Measurements from ENCODE around the gene VWA8. TPM values are rescaled to one million over a fixed set of nuclear protein-coding genes. Genes with fewer than 3 reads are reported as not detected.

VWA8 gene
- total and polyA plus RNA-seq, 2 experiments from 2014 or later = 6.3 to 24.6 TPM

GRCh38 chr13:41713405-41713804 is 247.5 kb downstream of the VWA8 start:
- no peaks in the 10 kb centered on the region for H4K20me1 ChIP-seq (replicated peaks; ENCODE audit: insufficient read depth)
- H3K27ac ChIP-seq (ENCODE audit: low read depth) = no peak overlapping the region
- H3K4me2 ChIP-seq = no peak overlapping the region
- H3K27me3 ChIP-seq (ENCODE audit: insufficient read depth) = no peaks in the 10 kb centered on the region
- no peaks in the 10 kb centered on the region for H3K36me3 Mint-ChIP-seq (ENCODE audit: low read depth)
- no peak overlapping the region for H2AFZ ChIP-seq
- H3K4me1 Mint-ChIP-seq = peaks cover 21% of the 10 kb centered on the region
- no peak overlapping the region for H3K4me3 ChIP-seq
- H3K36me3 ChIP-seq (ENCODE audit: insufficient read depth) = no peaks in the 10 kb centered on the region
- no peaks in the 10 kb centered on the region for H3F3A ChIP-seq (replicated peaks; ENCODE audit: low read depth)
- DNase-seq (ENCODE audit: low spot score) (no peak), ATAC-seq (no peak)
- no peak overlapping the region for H3K4me3 Mint-ChIP-seq
- peaks cover 29% of the 10 kb centered on the region; the same call in 1 of the 2 replicates for H3K4me1 ChIP-seq (ENCODE audit: insufficient read depth)
- H3K27ac Mint-ChIP-seq = no peak overlapping the region
- no peaks in the 10 kb centered on the region for H3K9me2 ChIP-seq (ENCODE audit: insufficient read depth)
- H3K27me3 Mint-ChIP-seq (ENCODE audit: insufficient read depth, low read depth, poor library complexity) = no peaks in the 10 kb centered on the region
- H3K9me3 Mint-ChIP-seq = no peaks in the 10 kb centered on the region
- H3K79me2 ChIP-seq (replicated peaks; ENCODE audit: insufficient read depth) = no peaks in the 10 kb centered on the region
- TF ChIP-seq EZH2phosphoT487 (IDR thresholded peaks at IDR 0.05; ENCODE audit: unreplicated experiment) (no peak), ZNF331 (CRISPR knock-in tag; IDR thresholded peaks at IDR 0.05; ENCODE audit: low read depth) (no peak), NANOG (IDR thresholded peaks at IDR 0.05; ENCODE audit: borderline replicate concordance) (no peak), ZNF114 (CRISPR knock-in tag; IDR thresholded peaks at IDR 0.05) (no peak), JUNB (IDR thresholded peaks at IDR 0.05; ENCODE audit: unreplicated experiment) (no peak), CREB1 (CRISPR knock-in tag; IDR thresholded peaks at IDR 0.05; ENCODE audit: low read depth) (no peak), POLR2AphosphoS5 (IDR thresholded peaks at IDR 0.05; ENCODE audit: low read depth) (no peak), STAT1 (IDR thresholded peaks at IDR 0.05; ENCODE audit: unreplicated experiment) (no peak), REST (IDR thresholded peaks at IDR 0.05; ENCODE audit: unreplicated experiment) (no peak)
- TF ChIP-seq, protein P1, sequence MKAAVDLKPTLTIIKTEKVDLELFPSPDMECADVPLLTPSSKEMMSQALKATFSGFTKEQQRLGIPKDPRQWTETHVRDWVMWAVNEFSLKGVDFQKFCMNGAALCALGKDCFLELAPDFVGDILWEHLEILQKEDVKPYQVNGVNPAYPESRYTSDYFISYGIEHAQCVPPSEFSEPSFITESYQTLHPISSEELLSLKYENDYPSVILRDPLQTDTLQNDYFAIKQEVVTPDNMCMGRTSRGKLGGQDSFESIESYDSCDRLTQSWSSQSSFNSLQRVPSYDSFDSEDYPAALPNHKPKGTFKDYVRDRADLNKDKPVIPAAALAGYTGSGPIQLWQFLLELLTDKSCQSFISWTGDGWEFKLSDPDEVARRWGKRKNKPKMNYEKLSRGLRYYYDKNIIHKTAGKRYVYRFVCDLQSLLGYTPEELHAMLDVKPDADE (IDR thresholded peaks at IDR 0.05) = no peak
- TF ChIP-seq, protein P2, sequence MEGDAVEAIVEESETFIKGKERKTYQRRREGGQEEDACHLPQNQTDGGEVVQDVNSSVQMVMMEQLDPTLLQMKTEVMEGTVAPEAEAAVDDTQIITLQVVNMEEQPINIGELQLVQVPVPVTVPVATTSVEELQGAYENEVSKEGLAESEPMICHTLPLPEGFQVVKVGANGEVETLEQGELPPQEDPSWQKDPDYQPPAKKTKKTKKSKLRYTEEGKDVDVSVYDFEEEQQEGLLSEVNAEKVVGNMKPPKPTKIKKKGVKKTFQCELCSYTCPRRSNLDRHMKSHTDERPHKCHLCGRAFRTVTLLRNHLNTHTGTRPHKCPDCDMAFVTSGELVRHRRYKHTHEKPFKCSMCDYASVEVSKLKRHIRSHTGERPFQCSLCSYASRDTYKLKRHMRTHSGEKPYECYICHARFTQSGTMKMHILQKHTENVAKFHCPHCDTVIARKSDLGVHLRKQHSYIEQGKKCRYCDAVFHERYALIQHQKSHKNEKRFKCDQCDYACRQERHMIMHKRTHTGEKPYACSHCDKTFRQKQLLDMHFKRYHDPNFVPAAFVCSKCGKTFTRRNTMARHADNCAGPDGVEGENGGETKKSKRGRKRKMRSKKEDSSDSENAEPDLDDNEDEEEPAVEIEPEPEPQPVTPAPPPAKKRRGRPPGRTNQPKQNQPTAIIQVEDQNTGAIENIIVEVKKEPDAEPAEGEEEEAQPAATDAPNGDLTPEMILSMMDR (conservative IDR thresholded peaks at IDR 0.05; ENCODE audit: low read depth in 2 of 2) = no peak

Data from GM23338 (cell line).